HS-5 (cell line): ENCODE data around the gene ATP2C2.

Source experiments
- DNase-seq: peaks from one replicate; pipeline ENCODE4 v3.0.0-alpha.2; 2012; ENCODE audit warnings: low read depth

Gene ATP2C2

GRCh38 chr16:84497418-84498222 is 129.3 kb downstream of the ATP2C2 start:
- no peak for DNase-seq

- no peak for DNase-seq
These were observed 129.9 kb downstream of the ATP2C2 start for GRCh38 chr16:84498223-84498610.

DNA sequence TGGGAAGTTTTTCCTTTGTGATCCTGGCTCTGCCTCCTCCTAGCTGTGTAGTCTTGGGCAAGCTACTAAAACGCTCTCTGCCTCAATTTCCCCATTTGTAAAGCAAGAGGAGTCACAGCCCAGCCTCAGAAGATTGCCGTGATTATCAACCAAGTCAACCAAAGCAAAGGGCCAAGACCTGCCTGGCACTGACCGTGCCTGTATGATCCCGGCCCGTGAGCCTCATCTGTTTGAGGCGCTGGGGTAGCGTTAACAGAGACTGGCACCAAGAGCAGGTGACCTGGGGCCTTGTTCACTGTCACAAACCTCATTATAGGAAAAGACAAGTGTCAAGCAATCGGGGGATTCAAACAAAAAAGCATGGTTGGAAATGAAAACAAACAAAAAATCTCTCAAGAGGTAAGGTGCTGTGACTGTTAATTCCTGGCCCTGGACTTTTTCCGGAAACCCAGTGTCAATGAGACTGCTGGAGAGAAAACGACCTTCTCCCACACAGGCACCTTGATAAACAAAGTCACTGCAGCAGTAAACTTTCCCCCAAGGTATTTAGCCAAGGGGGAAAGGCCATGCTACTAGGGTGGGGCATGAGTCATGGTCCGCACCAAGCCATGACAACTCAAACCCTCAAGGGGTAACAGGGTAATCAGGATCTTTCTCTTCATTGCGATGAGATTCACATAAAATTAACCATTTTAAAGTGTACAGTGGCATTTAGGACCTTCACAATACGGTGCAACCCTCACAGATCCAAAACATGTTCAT is 130.7 kb downstream of the ATP2C2 start:
- DNase-seq = no peak

DNA sequence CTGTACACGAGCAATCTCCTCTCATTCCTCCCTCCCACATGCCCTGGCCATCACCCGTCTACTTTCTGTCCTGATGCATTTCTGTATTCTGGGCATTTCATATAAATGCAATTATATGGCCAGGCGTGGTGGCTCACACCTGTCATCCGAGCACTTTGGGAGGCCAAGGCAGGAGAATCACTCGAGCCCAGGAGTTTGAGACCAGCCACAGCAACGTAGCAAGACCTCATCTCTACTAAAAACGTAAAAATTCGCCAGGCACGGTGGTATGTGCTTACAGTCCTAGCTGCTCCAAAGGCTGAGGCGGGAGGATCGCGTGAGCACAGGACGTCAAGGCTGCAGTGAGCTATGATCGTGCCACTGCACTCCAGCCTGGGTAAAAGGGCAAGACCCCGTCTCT is 131.3 kb downstream of the ATP2C2 start:
- DNase-seq = no peak

GRCh38 chr16:84500531-84500930 is 132.2 kb downstream of the ATP2C2 start:
- DNase-seq = no peak

GRCh38 chr16:84501077-84501735 is 132.9 kb downstream of the ATP2C2 start:
- peak; percentile 54 for DNase-seq

- no peak for DNase-seq
These were observed 133.7 kb downstream of the ATP2C2 start for GRCh38 chr16:84502075-84502474.

GRCh38 chr16:84502581-84502980 is 134.2 kb downstream of the ATP2C2 start:
- no peak for DNase-seq

GRCh38 chr16:84503751-84504395 is 135.5 kb downstream of the ATP2C2 start:
- no peak for DNase-seq

- DNase-seq = peak; percentile 79
These were observed 136.3 kb downstream of the ATP2C2 start, which contains the start of gene MEAK7 for GRCh38 chr16:84504420-84505248. TSS of gene MEAK7 (minus strand) at chr16:84504659. CDS start at chr16:84498086, 6,573 bp downstream.

DNA sequence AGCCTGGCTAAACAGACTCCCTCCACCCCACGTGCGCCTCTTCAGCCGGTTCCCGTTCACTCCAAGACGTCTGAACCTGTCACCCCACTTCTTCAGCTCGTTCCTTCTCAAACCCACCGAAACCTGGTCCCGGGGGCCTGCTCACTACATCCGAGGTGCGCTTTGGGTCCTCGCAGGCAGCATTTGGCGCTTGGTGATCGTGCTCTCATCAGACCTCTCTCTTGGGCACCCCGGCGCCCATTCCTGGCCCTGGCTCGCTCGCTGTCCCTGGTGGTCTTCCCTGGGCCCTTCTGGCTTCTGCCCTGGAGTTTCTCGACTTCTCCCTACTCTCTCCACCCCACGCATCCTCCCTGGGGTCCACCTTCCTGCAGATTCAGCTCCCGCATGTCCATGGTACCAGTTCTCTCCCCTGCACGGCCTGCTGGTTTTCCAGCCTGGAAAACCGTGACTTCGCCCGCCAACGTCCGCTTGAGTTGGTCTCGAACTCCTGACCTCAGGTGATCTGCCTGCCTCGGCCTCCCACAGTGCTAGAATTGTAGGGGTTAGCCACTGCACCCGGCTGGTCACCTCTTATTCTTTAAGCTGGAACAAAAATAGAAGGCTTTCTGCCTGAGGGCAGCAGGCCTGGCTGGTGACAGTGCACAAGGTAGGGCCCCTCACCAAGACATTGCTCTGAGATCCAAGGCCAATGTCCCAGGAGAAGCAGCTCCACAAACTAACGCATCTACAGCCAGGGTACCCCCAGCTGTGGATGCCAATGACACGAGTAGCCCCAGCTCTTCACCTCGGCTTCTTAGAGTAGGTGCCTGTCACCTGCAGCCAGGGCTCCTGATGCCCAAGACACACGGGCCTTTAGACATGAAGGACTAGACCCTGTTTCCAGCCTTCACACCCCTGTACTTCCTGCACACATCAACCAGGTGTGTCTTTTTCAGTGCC is 137.2 kb downstream of the ATP2C2 start:
- DNase-seq = no peak

- DNase-seq = no peak
These were observed 139.0 kb downstream of the ATP2C2 start for GRCh38 chr16:84507011-84507982.

GRCh38 chr16:84508502-84508901 is 140.2 kb downstream of the ATP2C2 start:
- no peak for DNase-seq

- DNase-seq = no peak
These were observed 141.0 kb downstream of the ATP2C2 start for GRCh38 chr16:84509032-84509950.

DNA sequence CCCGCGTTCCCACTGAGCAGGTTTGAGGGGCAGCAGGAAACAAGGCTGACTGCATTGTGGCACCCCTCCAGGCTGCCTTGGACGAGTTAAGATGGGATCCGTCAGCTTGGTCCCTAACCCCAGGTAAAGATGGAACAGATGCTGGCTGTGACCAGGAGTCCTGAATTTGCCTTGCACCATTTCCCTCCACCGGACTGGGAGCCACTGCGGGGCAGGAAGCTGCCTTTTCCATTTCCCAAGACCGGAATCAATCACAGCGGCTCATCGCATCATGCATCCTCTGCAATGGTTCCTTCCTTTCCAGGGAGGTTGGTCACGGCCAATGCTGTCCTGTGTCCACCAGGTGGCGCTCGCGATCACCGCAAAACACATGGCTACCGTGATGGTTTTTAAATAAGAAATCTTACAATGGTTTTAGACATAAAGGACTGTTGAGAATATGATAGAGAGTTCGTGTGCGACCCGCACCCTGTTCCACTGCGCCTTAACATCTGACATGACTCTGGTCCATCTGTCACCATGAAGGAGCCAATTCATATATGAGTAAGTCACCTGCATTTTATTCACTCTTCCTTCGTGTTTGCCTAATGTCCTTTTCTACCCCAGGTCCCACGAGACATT is 143.0 kb downstream of the ATP2C2 start:
- DNase-seq = peak; percentile 51

GRCh38 chr16:84511831-84512230 is 143.5 kb downstream of the ATP2C2 start:
- DNase-seq = no peak

- DNase-seq = no peak
These were observed 144.8 kb downstream of the ATP2C2 start for GRCh38 chr16:84513123-84513522.
